Natural killer cell (primary cell): Measurements from ENCODE around the gene HIVEP3. TPM values are rescaled to one million over a fixed set of nuclear protein-coding genes. Genes with fewer than 3 reads are reported as not detected.

ENCODE experiments used
- ATAC-seq, 3 donors: fragments of 150-1000 bp in 2 of 3; fragments of 200-7000 bp in 1 of 3; cut with Tn5 transposase; 1 replicate in 1 of 3; 2 replicates in 2 of 3; pipeline ENCODE4 v1.10.0; 2021; ENCODE audit warnings: mild to moderate bottlenecking in 2 of 3, moderate library complexity in 2 of 3
- DNase-seq, 2 donors: peaks; one replicate each; pipeline versions ENCODE4 v3.0.0 to v3.0.0-alpha.2; 2013 to 2021; ENCODE audit warnings: mixed read lengths in 1 of 2
- H3K27ac ChIP-seq: one replicate; pipeline ENCODE4 v1.5.1; 2013; ENCODE audit warnings: mild to moderate bottlenecking, low read length
- H3K27me3 ChIP-seq: one replicate; pipeline ENCODE4 v1.6.1; 2013; ENCODE audit warnings: low read length; ENCODE audit not compliant: control insufficient read depth, insufficient read depth
- H3K36me3 ChIP-seq: one replicate; pipeline ENCODE4 v1.6.1; 2013; ENCODE audit warnings: low read length; ENCODE audit not compliant: control insufficient read depth, insufficient read depth
- H3K4me1 ChIP-seq: one replicate; pipeline ENCODE4 v1.6.1; 2013; ENCODE audit warnings: low read length; ENCODE audit not compliant: control insufficient read depth, insufficient read depth
- H3K4me3 ChIP-seq: one replicate; pipeline ENCODE4 v1.5.1; 2013; ENCODE audit warnings: low read length
- H3K9me3 ChIP-seq: one replicate; pipeline ENCODE4 v1.6.1; 2013; ENCODE audit warnings: low read length; ENCODE audit not compliant: control insufficient read depth, insufficient read depth
- H3K27ac Mint-ChIP-seq, 2 donors: one replicate each; pipeline ENCODE4 v1.8.0; 2022; ENCODE audit warnings: mild to moderate bottlenecking in 2 of 2, mixed read lengths in 2 of 2, moderate library complexity in 1 of 2
- H3K27me3 Mint-ChIP-seq, 2 donors: one replicate each; pipeline ENCODE4 v1.8.0; 2022; ENCODE audit warnings: low read depth in 2 of 2, mixed read lengths in 2 of 2
- H3K36me3 Mint-ChIP-seq: one replicate; pipeline ENCODE4 v1.8.0; 2022; ENCODE audit warnings: mixed read lengths
- H3K4me1 Mint-ChIP-seq, 2 donors: one replicate each; pipeline ENCODE4 v1.8.0; 2022; ENCODE audit warnings: mixed read lengths in 2 of 2
- H3K4me3 Mint-ChIP-seq: one replicate; pipeline ENCODE4 v1.8.0; 2022; ENCODE audit warnings: mild to moderate bottlenecking, moderate library complexity, mixed read lengths
- H3K9me3 Mint-ChIP-seq, 2 donors: one replicate each; pipeline ENCODE4 v1.8.0; 2022; ENCODE audit warnings: mixed read lengths in 2 of 2
- WGBS: methylation state at CpG from one replicate; pipeline ENCODE4 v1.1.7; 2013; ENCODE audit warnings: missing lambda C conversion rate; ENCODE audit not compliant: insufficient coverage; 5-methylcytosine and 5-hydroxymethylcytosine counted together
- intact Hi-C: fragments of 100-400 bp; cut with micrococcal nuclease; formaldehyde crosslinking; loops from one replicate; pipeline ENCODE4 v1.14.2; 2022
- total RNA-seq, 4 donors: library from RNA; stranded (reverse); fragments of 120-200 nt in 1 of 4; gene quantifications; one replicate each; pipeline versions ENCODE4 v1.2.3 to v1.2.4, GENCODE V29; 2013 to 2022
- TF ChIP-seq, protein P1 (sequence below): fragments of 200-600 bp; IDR thresholded peaks from one replicate; pipeline ENCODE4 v1.8.0; 2022; ENCODE audit warnings: antibody characterized with exemption

The HIVEP3 gene
- total RNA-seq, 3 donors from 2014 or later (not counting 1 experiment from before 2014, with no cell fraction given), result 26.2 to 35.2 (median 29.8) TPM

DNA sequence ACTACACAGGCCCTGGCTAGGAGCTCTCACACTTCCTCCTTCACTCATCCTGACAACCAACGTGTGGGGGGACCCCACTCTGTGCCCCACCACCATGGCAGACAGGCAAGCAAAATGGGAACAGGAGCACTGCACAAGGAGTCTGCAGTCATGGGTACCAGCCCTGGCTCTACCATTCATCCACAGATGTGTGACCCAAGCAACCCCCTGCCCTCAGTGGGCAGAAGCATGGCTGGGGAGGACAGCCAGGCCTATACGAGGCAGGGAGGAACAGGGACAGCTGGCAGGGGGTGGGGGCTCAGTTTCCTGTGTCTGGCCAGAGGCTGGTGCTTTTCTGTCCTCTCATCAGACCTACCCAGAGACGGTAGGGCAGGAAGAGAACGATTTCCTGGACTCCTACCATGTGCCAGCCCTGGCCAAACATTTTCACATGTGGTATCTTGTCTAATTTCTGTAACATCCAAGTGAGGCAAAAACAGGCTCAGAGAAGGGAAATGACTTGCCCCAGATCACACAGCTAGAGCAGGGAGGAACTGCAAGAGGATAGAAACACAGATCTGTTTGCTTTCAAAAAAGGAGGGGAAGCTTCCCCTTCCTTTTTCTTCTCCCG lies 178.0 kb downstream of the HIVEP3 start:
- Mint-ChIP-seq H3K4me1 (peaks cover 40 to 68% of the 10 kb centered on the region in 2 donors), H3K36me3 (no peaks in the 10 kb centered on the region), H3K4me3 (no peak overlapping the region), H3K9me3 (no peaks in the 10 kb centered on the region), H3K27ac (peak overlapping the region; percentile 92 to 97), H3K27me3 (no peaks in the 10 kb centered on the region)
- no peak overlapping the region for H3K4me3 ChIP-seq
- DNase-seq, result peak in 1 of 2 donors; percentile 47
- no peaks in the 10 kb centered on the region for H3K36me3 ChIP-seq
- ATAC-seq, result peak; percentile 20 to 58 (median 57)
- 4% methylated on average over 4 of the region's 5 CpGs for WGBS
- H3K4me1 ChIP-seq, result peaks cover 47% of the 10 kb centered on the region
- intact Hi-C loops, result loop anchor here (5.0 kb wide), 1 partner anchor 338 kb away; no protein-coding TSS in a partner anchor
- TF ChIP-seq, protein P1, sequence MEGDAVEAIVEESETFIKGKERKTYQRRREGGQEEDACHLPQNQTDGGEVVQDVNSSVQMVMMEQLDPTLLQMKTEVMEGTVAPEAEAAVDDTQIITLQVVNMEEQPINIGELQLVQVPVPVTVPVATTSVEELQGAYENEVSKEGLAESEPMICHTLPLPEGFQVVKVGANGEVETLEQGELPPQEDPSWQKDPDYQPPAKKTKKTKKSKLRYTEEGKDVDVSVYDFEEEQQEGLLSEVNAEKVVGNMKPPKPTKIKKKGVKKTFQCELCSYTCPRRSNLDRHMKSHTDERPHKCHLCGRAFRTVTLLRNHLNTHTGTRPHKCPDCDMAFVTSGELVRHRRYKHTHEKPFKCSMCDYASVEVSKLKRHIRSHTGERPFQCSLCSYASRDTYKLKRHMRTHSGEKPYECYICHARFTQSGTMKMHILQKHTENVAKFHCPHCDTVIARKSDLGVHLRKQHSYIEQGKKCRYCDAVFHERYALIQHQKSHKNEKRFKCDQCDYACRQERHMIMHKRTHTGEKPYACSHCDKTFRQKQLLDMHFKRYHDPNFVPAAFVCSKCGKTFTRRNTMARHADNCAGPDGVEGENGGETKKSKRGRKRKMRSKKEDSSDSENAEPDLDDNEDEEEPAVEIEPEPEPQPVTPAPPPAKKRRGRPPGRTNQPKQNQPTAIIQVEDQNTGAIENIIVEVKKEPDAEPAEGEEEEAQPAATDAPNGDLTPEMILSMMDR, result no peak
- H3K27me3 ChIP-seq, result no peaks in the 10 kb centered on the region
- H3K9me3 ChIP-seq, result no peaks in the 10 kb centered on the region
- H3K27ac ChIP-seq, result peak overlapping the region; percentile 65

DNA sequence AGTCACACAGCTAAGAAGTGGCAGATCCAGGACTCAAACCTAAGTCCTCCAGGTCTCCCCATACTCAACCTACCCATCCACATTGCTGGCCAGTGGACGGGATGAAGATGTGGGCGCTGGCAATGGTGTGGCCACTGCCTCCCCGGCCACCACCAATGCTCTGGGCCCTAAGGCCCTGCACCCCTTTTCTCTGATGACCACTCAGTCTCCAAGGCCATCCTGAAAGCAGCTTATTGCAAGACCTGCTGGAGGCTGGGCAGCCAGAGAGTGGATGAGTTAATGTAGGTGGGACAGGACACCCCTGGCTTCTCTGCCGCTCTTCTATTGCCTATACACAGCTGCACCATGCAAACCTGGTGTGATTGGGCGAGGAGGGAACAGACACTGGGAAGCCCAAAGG lies 178.7 kb downstream of the HIVEP3 start:
- H3K4me1 Mint-ChIP-seq, result peaks cover 47 to 69% of the 10 kb centered on the region in 2 donors
- WGBS, result 96% methylated on average over 5 of the region's 5 CpGs
- peak overlapping the region; percentile 92 to 97 for H3K27ac Mint-ChIP-seq
- Histone ChIP-seq H3K27ac (peak overlapping the region; percentile 65), H3K36me3 (no peaks in the 10 kb centered on the region), H3K27me3 (no peaks in the 10 kb centered on the region), H3K4me3 (no peak overlapping the region), H3K9me3 (no peaks in the 10 kb centered on the region), H3K4me1 (peaks cover 47% of the 10 kb centered on the region)
- H3K27me3 Mint-ChIP-seq, result no peaks in the 10 kb centered on the region
- peak overlapping the region; percentile 78 for H3K4me3 Mint-ChIP-seq
- DNase-seq, result no peak
- TF ChIP-seq, protein P1, result no peak
- H3K36me3 Mint-ChIP-seq, result no peaks in the 10 kb centered on the region
- no peaks in the 10 kb centered on the region for H3K9me3 Mint-ChIP-seq
- no peak for ATAC-seq
- intact Hi-C loops, result loop anchor here (5.0 kb wide), 1 partner anchor 338 kb away; no protein-coding TSS in a partner anchor

DNA sequence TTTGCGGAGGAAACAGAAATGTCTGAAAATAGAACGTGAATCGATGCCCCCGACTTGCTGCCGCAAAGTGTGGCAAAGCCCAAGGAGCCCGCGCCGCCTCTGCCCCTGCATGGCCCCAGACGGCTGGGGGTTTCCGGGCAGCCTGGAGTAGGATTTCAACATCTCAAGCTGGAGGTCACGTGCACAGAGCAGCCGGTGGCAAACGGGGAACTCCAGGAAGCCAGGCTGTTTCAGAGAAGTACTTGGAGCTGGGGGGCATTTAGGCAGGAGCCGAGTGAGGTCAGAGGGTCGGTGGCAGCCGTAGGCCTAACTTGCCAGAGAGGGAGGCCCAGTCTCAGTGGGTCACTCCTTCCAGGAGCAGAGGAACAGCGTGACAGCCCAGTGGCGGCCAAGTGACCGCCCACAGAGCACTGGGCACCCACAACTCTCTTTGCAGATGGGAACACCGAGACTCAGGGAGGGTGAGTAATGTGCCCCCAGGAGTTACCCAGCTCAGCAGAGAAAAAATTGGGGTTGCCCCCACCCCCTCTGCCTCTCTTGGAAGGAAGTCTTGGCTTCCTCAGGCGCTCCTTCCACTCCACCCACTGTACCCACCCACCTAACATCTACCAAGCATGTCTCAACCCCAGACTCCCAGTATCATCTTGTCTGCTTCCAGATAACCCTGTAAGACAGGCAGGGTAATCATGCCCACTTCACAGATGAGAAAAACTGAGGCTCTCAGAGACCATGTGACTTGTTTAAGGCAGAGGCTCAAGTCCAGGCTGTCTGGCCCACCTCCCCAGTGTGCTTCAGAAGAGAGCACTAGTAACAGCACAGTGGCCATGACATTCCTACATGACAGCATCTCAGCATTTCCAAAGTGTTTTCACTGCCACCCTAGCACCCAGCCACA lies 179.4 kb downstream of the HIVEP3 start:
- TF ChIP-seq, protein P1, result no peak
- no peaks in the 10 kb centered on the region for H3K9me3 Mint-ChIP-seq
- H3K27me3 Mint-ChIP-seq, result no peaks in the 10 kb centered on the region
- Histone ChIP-seq H3K4me1 (peaks cover 47% of the 10 kb centered on the region), H3K27me3 (no peaks in the 10 kb centered on the region), H3K9me3 (no peaks in the 10 kb centered on the region), H3K27ac (peak overlapping the region; percentile 65), H3K36me3 (no peaks in the 10 kb centered on the region), H3K4me3 (peak overlapping the region; percentile 2)
- peak overlapping the region; percentile 78 for H3K4me3 Mint-ChIP-seq
- intact Hi-C loops, result loop anchor here (1.0 kb wide), 1 partner anchor 11 kb away; no protein-coding TSS in a partner anchor
- ATAC-seq, result peak; percentile 83 to 92 (median 89)
- peak; percentile 79 to 90 for DNase-seq
- peak overlapping the region; percentile 92 to 97 for H3K27ac Mint-ChIP-seq
- no peaks in the 10 kb centered on the region for H3K36me3 Mint-ChIP-seq
- H3K4me1 Mint-ChIP-seq, result peaks cover 54 to 75% of the 10 kb centered on the region in 2 donors
- 8% methylated on average over 21 of the region's 21 CpGs for WGBS
